Superior temporal gyrus (tissue), 1 donor: ENCODE results near the gene VMAC.
"Not testable (repeated sequence)": the region's sequence is repeated elsewhere in the genome, so short reads cannot be mapped to it uniquely, and the experiment has no call there.

ENCODE experiments used
- DNase-seq: peaks from one replicate; pipeline ENCODE4 v3.0.0-alpha.2; 2016; ENCODE audit errors: extremely low spot score

VMAC gene

DNA sequence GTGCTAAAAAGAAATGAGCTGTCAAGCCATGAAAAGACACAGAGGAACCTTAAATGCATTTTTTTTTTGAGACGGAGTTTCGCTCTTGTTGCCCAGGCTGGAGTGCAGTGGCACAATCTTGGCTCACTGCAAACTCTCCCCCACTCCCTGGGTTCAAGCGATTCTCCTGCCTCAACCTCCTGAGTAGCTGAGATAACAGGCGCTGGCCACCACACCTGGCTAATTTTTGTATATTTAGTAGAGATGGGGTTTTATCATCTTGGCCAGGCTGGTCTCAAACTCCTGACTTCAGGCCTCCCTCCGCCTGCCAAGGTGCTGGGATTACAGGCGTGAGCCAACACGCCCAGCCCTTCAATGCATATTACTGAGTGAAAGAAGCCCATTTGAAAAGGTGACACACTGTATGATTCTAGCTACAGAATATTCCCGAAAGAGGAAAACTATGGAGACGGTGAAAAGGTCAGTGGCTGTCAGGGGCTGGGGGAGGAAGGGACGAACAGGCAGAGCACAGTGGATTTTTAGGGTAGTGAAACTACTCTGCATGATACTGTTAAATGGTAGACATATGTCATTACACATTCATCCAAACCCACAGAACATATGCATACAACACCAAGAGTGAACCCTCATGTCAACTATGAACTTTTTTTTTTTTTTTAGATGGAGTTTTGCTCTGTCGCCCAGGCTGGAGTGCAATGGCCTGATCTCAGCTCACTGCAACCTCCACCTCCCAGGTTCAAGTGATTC lies 20.4 kb upstream of the VMAC start:
- not testable (repeated sequence) for DNase-seq

DNA sequence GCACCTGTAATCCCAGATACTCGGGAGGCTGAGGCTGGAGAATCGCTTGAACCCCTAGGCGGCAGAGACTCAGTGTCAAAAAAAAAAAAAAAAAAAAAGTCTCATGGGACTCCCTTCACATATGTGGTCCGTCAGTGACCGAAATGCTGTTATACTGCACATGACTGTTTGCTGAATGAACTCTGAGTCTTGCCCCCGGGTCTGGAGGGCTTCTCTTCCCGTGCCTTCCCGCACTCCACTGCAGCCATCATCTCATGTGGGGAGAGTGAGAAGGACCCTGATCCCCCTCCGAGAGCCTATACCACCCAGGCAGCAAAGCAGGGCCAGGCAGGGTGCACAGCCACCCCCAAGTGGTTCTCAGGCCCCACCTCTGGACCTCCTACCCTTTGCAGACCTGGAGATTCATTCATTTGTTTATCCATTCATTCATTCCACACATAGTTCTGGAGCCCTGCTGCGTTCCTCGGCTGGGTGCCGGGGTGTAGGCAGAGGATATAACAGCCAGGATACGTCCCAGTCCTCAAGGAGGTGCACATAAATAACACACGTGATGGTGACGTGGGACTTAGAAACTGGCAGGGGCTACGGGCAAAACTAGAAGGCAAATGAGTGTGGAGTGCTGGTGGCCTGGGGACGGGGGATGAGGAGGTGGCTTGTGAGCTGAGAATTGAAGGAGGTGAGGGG lies 15.2 kb upstream of the VMAC start:
- no peak for DNase-seq

DNA sequence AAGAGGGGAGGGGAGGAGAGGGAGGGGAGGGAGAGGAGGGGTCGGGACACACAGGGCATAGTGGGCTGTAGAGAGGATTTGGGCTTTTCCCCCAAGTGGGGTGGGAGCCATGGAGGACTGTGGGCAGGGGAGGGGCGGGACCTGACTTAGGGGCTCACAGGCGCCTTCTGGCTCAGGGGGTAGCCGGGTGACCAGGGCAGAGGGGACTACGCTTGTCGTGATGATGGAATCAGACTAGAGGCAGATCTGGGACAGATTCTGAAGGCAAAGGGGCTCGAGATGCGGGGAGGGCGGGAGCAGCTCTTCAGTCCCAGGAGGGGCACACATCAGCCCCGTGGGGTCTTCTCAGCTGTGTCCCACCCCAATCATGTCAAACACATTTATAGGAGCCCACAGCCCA lies 14.6 kb upstream of the VMAC start:
- no peak for DNase-seq

DNA sequence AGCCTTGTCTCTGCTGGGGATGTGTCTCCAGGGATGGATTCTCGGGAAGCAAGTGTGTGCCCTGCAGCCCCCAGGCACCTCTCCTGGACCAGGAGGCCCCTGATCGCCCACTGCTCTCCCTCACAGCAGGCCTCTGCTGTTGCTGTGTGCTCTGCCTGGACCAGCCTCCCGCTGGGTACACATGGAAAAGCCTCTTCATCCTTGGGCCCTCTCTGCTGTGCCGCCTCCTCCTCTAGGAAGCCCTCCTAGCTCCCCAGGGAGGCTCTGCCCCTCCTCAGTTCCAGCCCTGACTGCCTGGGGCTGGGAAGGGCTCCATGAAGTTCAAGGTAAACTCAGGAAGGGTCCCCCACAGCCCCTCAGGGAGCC lies 13.1 kb upstream of the VMAC start:
- DNase-seq, result no peak

DNA sequence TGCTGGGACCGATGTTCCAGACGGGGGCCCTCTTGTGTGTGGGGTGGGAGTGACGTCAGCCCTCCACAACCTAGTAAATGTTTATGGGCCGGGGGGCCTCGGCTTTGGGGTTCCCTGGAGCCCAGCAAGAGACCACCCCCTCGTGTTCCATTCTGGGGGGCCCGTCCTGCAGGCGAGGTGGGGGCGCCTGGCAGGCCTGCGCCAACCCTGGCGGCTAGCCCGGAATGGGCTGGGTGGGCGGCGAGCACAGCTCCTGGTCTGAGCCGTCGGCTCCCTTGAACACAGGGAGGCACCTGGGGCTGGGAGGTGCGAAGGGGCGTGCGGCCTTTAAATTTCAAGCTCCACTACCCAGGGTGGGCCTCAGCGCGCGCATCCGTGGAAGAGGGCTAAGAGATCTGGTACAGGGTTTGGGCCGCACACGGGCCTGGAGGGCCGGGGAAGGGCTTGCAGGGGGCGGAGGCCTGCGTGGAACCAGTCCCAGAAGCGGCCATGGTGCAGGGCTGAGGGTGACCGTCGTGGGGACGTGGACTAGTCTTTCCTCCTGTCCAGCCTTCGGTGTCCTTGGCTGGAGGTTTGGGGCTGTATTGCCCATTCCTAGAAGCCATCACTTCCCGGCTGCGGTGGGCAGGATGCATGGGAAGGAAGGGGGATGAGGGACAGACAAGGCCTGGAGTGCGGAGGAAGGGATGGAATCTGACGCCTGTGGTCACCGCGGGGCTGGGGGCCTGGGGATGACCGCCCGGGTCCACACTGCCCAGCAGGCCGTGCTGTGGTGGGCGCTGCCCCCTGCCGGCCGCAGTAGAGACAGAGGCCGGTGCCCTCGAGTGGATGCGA lies 12.5 kb upstream of the VMAC start:
- no peak for DNase-seq

DNA sequence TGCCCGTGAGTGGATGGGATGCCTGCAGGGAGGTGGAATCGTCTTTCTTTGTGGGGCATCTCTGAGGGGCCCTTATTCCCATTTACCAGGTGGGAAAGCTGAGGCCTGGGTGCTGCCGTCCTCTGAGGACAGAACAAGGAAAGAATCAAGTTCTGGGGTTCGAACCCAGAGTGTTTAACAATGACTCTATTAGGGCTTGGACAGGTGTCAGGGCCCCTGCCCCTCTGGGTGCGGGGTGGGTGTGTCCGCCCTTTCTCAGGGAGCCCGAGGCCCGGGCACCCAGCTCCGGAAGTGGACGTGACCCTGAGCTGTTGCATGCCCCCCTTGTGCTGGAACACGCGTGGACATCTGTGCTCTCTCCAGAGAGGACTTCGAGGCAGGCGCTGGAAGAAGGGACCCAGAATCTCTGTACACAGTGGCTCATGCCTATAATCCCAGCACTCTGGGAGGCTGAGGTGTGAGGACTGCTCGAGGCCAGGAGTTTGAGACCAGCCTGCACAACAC lies 11.8 kb upstream of the VMAC start:
- no peak for DNase-seq

DNA sequence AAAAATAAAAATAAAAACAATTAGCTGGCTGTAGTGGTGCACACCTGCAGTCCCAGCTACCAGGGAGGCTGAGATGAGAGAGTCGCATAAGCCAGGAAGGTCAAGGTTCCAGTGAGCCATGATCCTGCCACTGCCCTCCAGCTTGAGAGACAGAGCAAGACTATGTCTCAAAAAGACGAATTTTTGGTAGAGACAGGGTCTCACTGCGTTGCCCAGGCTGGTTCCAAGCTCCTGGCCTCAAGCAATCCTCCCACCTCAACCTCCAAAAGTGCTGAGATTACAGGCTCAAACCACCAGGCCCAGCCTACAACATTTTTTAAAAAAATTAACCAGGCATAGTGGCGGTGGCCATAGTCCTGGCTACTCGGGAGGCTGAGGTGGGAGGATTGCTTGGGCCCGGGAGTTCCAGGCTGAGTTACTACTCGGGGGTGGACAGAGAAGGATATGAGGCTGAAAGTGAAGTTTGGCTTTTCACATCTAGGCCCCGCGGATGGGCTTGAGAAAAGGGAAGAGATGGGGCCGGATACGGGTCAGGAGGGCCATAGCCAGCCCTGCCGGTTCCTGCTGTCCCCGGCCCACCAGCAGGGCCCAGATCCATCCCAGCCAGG lies 11.3 kb upstream of the VMAC start:
- DNase-seq, result no peak

DNA sequence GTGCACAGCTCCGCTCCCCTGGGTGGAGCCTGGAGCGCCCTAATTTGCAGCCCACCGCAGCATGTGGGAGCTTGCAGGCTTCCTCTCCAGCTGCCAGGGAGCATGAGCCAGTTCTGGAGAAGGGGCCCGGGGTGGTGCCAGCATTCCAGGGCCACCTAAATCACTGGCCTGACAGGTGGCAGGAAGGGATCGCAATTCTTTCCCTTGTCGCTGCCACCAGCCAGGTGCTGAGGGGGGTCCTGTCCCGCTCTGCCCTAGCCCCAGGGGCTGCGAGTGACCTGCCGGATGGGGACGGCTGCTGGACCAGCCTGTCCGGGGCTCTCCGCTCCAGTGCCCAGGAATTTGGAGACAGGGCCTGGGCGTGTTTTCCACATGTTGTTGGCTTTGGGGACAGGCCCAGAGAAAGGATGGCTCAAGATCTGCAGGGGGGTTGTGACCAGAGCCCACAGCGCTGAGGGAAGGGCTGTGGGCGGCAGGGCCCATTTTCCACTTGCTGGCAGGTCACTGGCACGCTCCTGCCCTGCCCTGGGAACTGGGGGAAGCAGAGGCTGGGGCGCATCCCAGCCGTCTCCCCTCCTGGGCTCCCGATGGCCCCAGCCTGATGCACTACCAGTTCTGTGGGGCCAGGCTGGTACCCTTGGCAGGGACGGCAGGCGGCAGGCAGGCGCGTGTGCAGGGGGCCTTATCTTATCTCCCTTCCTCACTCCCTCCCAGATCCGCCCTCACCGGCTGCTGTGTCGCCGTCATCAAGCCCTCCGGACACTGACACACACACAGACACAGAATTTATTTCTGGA lies 10.6 kb upstream of the VMAC start:
- DNase-seq, result no peak

DNA sequence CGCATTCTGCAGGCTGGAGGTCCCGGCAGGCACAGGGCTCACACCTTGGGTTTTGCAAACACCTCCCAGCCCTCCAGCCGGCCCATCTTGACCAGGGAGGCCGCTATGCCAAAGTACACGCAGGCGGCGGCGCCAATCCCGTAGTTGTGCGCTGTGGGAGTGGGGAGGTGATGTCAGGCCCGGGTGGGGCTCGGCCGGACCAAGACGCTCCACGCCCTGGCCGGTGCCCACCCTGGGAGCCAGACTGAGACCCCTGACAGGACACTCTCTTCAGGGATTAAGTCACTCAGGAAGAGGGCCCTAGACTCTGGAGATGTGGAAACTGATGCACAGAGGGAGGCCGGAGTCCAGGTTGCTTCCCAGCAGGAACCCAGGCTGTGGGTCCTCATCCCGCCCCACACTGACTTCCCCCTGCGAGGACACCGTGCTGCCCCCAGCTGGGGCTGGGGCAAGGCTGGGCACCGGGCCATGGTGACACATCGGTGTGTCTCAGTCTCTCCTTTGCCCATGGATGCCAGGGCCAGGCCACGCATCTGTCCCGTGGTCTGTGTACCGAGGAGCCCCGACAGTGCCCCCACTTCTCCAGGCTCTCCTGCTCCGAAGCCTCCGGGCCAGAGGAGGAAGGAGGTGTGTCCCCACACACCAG lies 9.8 kb upstream of the VMAC start:
- no peak for DNase-seq

DNA sequence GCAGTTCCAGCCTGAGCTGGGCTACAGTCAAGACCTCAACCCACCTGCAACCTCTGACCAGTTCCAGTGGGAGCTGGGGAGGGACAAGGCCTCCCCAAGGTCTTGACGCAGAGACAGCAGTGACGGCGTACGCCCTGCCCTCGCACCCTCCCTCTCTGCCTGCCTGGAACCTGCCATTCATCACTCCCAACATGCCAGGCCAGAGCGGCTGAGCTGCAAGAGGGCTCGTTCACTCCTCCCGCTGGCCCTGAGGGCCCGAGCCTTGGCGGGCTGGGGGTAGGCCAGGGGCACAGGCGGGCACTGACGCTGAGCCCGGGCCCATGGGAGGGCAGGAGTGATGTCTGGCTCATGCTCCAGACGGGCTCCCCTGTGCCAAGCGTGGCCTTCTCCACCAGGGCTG lies 9.3 kb upstream of the VMAC start:
- no peak for DNase-seq

DNA sequence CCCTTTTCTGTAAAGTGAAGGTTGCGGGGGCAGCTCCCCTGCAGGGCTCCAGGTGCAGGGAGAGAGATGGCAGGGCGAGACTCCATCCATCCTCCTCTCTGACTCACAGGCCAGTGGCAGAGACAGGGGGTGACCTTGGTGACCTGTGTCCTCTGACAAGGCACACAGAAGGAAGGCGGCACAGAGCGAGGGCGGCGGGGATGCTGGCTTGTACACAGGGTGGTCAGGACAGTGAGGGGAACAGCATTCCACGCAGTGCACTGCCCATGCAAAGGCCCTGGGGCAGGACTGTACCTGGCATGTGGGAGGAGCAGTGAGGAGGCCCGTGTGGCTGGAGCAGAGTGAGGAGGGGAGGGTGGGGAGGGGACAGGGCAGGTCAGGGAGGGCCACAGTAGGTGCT lies 8.8 kb upstream of the VMAC start:
- DNase-seq, result no peak

DNA sequence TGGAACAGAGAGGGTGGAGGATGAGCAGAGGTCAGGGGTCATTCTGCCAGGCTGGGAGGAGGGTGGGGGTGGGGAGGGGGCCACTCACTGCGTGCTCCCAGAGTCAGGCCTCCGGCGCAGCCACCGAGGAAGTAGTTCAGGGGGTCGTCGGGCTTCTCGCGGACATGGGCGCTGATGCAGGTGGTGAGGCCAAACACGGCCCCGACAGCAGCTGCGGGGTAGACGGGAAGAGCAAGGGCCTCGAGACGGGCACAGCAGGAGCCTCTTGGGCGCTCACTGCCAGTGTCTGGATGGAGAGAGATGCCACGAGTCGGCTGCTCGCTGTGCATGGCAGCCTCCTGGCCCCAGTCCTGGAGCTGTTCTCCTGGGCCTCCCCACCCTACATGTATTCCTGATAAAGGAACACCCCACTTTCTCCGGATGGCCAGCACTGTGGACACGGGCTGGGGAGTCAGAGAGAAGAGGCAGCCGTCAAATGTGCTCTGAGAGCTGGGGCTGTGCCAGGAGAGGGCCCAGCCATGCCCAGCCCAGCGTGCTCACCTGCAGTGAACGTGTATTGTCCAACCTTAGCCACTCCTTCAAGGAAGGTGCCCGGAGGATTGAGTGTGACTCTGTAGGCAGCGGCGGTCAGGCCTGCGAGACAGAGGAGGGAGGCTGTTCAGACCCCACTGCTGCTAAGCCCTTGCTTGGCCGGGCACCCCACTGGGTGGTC lies 8.2 kb upstream of the VMAC start:
- DNase-seq, result no peak

DNA sequence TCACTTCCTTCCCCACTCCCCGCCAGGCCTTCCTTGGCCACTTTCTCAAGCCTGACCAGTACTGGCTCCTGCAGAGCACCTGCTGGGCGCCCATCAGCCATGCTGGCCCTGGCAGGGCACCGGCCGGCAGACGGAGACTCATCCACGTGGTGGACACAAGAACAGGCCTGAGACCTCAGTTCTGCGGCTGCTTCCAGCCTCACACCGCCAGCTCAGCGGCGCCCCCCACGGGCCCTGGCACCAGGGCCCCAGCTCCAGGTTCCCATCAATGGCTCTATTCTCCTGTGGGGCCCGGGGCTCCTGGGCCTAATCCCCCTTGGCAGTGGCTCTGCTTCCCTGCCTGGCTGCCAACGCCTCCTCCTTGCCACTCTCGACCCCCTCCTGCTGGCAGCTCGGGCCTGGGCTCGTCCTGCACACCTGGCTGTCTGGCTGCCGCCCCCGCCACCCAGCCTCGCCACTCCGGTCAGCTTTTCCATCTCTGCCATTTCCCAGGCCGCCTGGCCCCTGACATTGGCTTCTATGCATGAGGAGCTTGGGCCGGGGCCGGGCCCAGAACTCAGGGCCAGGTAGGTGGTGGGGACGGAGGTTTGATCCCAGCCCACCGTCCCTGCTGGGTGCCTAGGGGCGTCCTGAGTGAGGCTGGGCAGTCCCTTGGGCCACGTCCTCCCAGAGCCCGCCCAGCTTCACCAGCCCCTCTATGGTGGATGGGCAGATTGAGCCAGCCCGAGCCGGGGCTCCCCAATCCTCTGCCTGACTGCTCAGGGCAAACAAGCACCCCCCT lies 7.3 kb upstream of the VMAC start:
- no peak for DNase-seq

DNA sequence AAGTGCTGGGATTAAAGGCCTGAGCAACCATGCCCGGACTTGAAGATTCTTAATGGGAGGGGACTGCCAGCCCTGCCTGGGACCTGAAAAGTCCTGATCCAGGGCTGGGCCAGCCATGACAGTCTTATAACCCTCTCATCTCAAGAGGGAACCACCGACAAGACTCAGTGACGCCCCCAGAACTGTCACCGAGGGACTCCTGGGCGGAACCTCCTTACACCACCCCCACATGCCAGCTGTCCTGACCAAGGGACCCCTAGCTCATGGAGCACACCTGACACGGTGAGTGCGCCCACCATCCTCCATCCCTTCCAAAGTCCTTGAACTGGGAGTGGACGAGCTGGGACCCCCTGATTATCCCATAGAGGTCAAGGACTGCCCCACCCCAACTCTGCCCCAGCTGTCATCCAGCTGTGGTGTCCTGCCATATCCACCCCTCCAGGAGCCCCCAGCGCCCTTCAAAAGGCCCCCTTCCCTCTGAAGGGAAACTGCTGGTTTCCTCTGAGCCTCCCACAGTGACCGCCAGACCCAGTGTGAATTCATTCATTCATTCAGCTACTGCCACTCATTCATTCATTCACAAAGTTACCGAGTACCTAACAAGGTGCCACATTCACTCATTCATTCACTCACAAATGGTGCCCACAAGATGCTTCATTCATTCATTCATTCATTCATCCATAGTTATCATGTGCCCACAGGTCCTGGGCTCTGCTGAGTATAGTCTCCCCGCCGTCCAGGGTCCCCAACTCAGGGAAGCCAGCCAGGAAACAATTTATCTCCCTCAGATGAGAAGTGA lies 4.7 kb upstream of the VMAC start:
- no peak for DNase-seq

DNA sequence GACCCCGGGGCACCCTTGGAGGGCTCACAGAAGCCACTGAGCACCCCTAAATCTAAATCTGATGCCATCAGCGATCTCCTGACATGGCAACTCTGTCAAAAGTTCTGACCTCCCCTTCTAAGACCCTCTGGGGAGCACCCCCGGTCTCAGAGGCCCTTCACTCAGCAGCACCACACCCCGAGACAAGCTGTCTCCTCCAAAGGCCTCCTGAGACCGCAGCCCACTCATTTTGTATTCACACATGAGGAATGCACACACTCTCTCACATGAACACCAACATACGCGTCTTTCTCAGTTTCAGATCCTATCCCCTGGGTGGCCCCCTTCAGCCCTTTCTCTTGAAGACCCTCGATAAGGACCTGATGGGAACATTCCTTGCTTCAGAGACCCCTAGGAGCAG lies 3.7 kb upstream of the VMAC start:
- DNase-seq, result no peak

DNA sequence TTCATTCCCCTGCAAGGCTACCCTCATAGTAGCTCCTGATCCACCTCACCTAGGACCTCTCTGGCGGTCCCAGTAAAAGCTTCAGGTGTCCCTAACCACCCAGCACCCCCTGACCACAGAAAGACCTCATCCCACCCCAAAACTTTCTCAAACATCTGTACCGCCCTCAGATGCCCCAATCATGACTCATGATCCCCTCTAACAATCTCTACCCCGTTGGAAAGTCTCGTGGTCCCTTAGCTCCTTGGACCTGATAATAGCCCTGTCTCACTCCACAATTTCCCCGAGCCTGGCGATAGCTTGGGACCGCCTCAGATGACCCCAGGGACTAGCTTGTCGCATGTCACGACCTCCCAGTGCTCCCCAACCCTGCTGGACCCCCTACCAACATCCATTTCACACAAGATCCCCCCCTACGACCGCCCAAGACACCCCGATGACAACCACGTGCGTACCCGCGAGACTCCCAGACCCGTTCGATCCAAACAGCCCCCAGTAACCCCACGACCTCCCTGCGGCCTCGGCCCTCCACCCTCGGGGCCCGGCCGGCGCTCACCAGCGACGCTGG lies 1.5 kb upstream of the VMAC start:
- DNase-seq, result no peak

DNA sequence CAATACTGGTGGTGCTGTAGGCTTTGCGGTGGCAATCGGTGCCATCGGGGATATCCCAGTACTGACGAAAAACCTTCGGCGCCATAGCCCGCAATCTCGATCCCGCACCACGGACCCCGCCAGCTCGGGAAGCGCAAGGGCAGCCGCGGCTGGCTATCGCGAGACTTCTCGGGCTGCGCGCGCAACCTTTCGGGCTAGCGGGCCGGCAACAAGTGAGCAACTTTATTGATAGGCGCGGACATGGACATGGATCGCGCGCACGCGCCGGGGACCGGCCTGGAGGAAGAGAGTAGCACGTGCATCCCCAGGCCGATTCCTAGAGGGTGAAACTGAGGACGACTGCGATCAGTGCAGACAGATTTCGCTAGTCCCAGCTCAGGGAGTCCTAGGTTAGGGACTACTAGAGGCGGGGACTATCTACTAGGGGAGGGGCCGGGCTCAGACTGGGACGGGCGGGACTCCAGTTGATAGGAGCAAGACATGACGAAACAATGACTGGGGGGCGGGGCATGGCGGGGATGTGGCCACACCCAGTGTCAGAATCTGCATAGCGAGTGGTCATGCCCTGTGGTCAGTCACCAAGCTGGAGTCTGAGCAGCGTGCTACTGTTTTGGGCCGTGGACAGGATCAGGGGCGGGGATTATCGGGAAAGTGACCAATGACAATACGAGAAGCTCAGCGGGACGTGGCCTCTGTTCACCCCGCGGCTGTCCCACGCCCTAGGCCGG lies 884 bp upstream of the VMAC start, which contains the start of gene NDUFA11:
NDUFA11 (minus strand) TSS at position 167 of the 728 bp plus-strand sequence; CDS start at position 85, 82 bp downstream.
- peak; percentile 94 for DNase-seq
